ENCODE measurements around the gene PDCD6IP.
A peak's percentile ranks its signal among the peaks of the same experiment; 100 is the strongest.

Gene PDCD6IP

GRCh38 chr3:33795856-33796536 is 2.4 kb upstream of the PDCD6IP start:
- no peak overlapping the region for H3K4me3 ChIP-seq (ENCODE audit: low read depth, low read length)
- no peak for TF ChIP-seq CTCF (IDR thresholded peaks at IDR 0.05; ENCODE audit: low read depth, low read length, missing control alignments)
- in situ Hi-C loops (cut with HindIII; ENCODE audit: low sequenced_read_pairs) = no loop called here
- DNase-seq (ENCODE audit: low read depth) = no peak

- in situ Hi-C loops (cut with HindIII; ENCODE audit: low sequenced_read_pairs) = no loop called here
- no peak for TF ChIP-seq CTCF (IDR thresholded peaks at IDR 0.05; ENCODE audit: low read depth, low read length, missing control alignments)
- no peak for DNase-seq (ENCODE audit: low read depth)
- peak overlapping the region; percentile 61 for H3K4me3 ChIP-seq (ENCODE audit: low read depth, low read length)
Measured at GRCh38 chr3:33798113-33798417, 365 bp upstream of the PDCD6IP start.

- no peak for DNase-seq (ENCODE audit: low read depth)
- TF ChIP-seq CTCF (IDR thresholded peaks at IDR 0.05; ENCODE audit: low read depth, low read length, missing control alignments) = no peak
- peak overlapping the region; percentile 61 for H3K4me3 ChIP-seq (ENCODE audit: low read depth, low read length)
- in situ Hi-C loops (cut with HindIII; ENCODE audit: low sequenced_read_pairs) = no loop called here
Measured at GRCh38 chr3:33799202-33799551, 747 bp downstream of the PDCD6IP start.

- H3K4me3 ChIP-seq (ENCODE audit: low read depth, low read length) = no peak overlapping the region
- in situ Hi-C loops (cut with HindIII; ENCODE audit: low sequenced_read_pairs) = no loop called here
- no peak for DNase-seq (ENCODE audit: low read depth)
- no peak for TF ChIP-seq CTCF (IDR thresholded peaks at IDR 0.05; ENCODE audit: low read depth, low read length, missing control alignments)
Measured at GRCh38 chr3:33803252-33803651, 4.8 kb downstream of the PDCD6IP start.

GRCh38 chr3:33803894-33804526 is 5.6 kb downstream of the PDCD6IP start:
- in situ Hi-C loops (cut with HindIII; ENCODE audit: low sequenced_read_pairs) = no loop called here
- TF ChIP-seq CTCF (IDR thresholded peaks at IDR 0.05; ENCODE audit: low read depth, low read length, missing control alignments) = no peak
- H3K4me3 ChIP-seq (ENCODE audit: low read depth, low read length) = no peak overlapping the region
- no peak for DNase-seq (ENCODE audit: low read depth)

- no peak for TF ChIP-seq CTCF (IDR thresholded peaks at IDR 0.05; ENCODE audit: low read depth, low read length, missing control alignments)
- no peak overlapping the region for H3K4me3 ChIP-seq (ENCODE audit: low read depth, low read length)
- in situ Hi-C loops (cut with HindIII; ENCODE audit: low sequenced_read_pairs) = no loop called here
- no peak for DNase-seq (ENCODE audit: low read depth)
Measured at GRCh38 chr3:33807191-33807590, 8.8 kb downstream of the PDCD6IP start.
